NCI-H2107 treated with DMSO at 0.1 percent for 48 hours (cell line): Measurements from ENCODE around the gene FFAR4.

Experiments used
- DNase-seq: peaks from one replicate; lab custom pipeline; 2025; ENCODE audit not compliant: unreplicated experiment; lab: John Stamatoyannopoulos, UW

FFAR4 gene

GRCh38 chr10:93599335-93599734 lies 32.9 kb downstream of the FFAR4 start:
- DNase-seq: no peak

- no peak for DNase-seq
Observed at GRCh38 chr10:93599778-93600177, 33.3 kb downstream of the FFAR4 start.

- DNase-seq: no peak
Observed at GRCh38 chr10:93600446-93601145, 34.1 kb downstream of the FFAR4 start.

DNA sequence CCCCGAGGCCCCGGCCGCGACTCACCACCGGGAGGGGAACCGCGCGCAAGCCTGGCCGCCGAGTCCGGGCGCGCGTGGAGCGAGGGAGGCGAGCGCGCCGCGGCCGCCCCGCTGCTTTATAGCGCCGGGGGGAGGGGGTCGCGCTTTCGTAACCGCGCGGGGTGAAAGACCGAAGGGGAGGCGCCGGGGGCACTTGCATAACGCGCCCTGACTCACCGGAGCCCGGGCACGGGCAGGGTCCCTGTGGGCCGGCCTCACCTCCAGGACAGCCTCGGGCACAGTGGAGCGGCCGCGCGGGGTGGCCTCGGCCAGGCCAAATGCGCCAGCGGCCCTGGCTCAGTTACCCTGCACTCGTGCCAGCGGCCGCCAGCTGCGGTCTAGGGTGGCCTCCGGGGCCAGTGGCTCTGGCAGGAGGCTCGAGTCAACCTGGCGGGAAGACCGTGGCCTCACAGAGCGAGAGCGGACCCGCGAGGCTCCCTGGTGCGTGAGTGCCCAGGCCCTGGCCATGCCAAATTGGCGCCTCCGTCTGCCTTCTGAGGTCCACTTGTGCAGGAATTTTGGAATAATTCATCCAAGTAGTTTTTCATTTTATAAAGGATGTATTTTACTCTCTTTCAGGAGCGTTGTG lies 34.8 kb downstream of the FFAR4 start, which contains the start of gene RBP4:
Gene RBP4, minus strand, starts transcription at position 90 of the 628 bp plus-strand sequence. CDS start 207 bp downstream, outside the sequence.
- DNase-seq: no peak

- DNase-seq: no peak
Observed at GRCh38 chr10:93601774-93602162, 35.3 kb downstream of the FFAR4 start.

DNA sequence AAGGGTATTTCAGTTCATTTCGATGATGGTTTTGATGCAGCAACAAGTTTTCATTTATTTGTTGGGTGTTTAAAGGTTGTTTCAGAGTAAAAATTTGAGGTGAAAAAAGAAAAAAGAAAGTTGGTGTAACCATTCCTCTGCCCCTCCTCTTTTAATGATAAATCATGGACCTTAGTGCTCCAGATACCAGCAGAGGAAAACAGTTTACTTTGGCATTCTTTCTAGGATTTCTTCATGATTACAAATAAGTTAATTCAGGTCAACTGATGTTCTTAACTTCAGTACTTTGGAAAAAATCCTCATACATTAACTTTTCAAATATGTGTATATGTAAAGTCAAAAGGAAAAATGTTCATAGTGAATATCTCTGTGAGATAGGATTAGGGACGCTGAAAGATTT lies 36.6 kb downstream of the FFAR4 start:
- no peak for DNase-seq

DNA sequence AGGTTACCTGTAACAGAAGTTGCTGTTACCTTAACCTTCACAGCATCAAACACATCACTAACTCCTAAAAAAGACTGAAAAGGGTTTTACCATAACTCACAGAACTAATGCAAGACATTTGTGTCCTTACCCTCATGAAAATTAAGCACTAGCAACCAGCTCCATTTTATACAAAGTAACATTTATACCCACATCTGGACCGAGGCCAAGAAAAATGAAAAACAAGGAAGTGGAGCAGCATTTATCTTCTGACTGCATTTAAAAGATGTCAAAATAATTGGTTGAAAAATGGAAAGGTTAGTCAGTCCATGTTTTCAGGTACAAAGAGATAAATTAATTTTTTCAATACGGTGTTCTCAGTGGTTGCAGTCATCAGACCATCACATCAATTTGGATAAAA lies 37.7 kb downstream of the FFAR4 start:
- DNase-seq: no peak

GRCh38 chr10:93608421-93608820 lies 42.0 kb downstream of the FFAR4 start:
- no peak for DNase-seq

GRCh38 chr10:93612311-93612710 lies 45.8 kb downstream of the FFAR4 start, which contains the start of gene PDE6C:
Gene PDE6C, plus strand, starts transcription at chr10:93612537. Its CDS starts 189 bp downstream, at chr10:93612726.
- no peak for DNase-seq

DNA sequence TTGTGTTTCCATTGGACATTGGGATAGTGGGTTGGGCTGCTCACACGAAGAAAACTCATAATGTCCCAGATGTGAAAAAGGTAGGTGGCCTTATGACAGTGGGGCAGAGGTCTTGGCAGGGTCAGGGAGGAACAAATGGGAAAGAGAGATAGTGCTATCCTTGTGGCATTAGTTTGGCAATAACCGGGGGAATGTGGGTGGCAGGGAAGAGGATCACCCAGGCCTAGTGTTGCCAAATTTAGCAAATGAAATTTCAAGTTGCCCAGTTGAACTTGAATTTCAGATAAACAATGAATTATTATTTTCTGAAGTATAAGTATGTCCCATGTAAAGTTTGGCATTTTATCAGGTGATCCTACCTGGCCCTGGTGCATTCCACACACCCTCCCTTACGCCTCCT lies 46.7 kb downstream of the FFAR4 start:
- DNase-seq: no peak

- no peak for DNase-seq
Observed at GRCh38 chr10:93614101-93614825, 47.8 kb downstream of the FFAR4 start.

DNA sequence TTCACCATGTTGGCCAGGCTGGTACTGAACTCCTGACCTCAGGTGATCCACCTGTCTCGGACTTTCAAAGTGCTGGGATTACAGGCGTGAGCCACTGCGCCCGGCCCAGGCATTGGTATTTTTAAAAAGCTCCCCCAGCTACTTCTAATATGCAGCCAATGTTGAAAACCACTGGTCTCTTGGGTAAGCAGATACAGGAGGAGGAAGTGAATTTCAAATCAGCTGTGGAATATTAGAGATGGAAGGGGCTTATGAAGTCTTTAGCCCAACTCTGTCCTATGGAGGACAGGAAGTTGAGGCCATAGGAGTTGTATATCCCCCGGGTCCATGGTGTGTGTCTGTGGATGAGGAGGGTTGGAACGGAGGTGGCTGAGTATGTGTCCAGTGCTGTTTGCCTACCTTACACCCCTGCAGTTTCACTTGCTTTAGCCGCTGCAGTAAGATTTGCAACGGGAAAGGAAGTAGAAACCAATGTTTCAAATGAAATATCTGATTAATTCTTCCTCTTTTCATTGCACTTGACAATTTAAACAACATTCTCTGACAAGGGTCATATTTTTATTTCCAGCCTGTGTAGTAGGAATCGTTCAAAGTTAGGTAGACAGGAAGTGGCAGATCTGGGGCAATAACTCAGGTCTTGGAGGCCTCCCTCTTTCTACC lies 49.2 kb downstream of the FFAR4 start:
- no peak for DNase-seq

- DNase-seq: no peak
Observed at GRCh38 chr10:93620925-93621324, 54.5 kb downstream of the FFAR4 start.

GRCh38 chr10:93622942-93623341 lies 56.5 kb downstream of the FFAR4 start:
- no peak for DNase-seq

DNA sequence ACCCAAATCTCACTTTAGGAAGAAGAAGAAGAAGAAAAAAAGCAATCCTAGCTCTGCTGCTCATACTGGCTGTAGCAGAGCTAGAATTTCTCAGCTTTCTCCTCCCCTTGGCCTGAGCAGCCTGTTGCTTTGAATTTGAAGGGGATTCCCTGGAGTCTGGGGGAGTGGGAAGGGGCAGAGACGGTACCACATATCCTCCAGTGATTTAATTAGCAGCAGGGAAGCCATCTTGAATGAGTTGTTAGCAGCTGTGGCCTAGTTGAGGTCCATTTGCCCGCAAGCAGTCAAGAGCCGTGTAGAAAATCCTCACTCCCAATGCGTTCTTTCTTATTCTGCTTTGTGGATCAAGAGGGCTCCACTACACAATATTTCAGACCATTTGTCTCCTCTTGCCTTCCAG lies 62.4 kb downstream of the FFAR4 start:
- no peak for DNase-seq

GRCh38 chr10:93629647-93630305 lies 63.3 kb downstream of the FFAR4 start:
- no peak for DNase-seq

DNA sequence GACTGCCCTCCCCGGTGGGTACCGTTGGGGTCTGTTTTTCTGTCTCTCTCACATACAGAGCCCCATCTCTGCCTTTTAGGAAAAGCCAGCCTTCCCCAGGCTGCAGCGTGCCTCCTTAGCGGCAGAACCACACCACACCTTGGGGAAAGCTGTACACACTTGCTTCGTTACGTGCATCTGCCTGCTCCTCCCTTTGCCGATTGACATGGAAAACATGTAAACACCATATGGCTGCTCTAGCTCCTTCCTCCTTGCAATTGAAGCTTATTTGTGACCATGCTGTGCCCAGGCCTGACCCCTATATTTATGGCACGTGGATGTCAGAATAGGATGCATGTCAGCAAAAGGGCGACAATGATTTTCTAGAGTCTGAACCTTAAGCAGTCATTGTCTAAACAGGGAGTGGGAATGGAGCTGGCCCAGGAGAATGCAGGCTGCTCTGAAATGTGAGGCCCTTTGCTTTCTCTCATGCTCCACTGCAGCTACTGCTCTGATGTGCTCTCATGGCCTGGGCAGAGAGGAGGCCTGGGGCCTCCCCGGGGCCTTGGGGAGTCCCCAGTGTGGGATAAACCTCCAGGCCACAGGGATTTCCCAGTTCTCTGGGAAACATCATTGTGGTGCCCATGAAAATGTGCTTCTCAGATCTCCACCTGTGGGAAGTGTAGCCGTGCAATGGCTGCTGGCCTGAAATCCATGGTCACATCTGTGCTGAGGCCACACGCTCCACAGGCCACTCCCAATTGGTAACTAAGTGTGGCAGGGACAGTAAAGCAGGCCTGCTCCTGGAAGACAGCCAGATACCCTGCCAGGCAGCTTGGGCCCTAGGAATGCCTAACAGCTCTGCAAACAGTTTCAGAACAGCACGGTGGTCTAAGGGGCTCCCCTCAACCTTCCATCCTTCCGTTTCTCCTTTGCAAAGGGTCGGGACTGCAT lies 64.4 kb downstream of the FFAR4 start:
- DNase-seq: no peak
